HCT116 (cell line): ENCODE results near the gene GCNT4. TPM values are rescaled to one million over a fixed set of nuclear protein-coding genes. Genes with fewer than 3 reads are reported as not detected.

Source experiments
- ATAC-seq: fragments of 200-7000 bp; cut with Tn5 transposase; 2 replicates; pipeline ENCODE4 v1.9.1; 2020; ENCODE audit warnings: mild to moderate bottlenecking, moderate library complexity
- BruUV-seq: library from RNA; stranded (reverse); fragments of 400-500 nt; replicated peaks from 2 replicates; lab custom pipeline; 2021; lab: Mats Ljungman, UMichigan
- CTCF ChIA-PET: fragments of 300-600 bp; sonication (Branson Sonifier 250); formaldehyde crosslinking; loops from one replicate; lab custom pipeline; 2021; ENCODE audit warnings: antibody characterized with exemption; lab: Charles Lee
- POLR2A ChIA-PET: fragments of 300-600, 350-600 bp; sonication (Branson Sonifier 250); formaldehyde crosslinking; loops from one replicate; lab custom pipeline; 2021; ENCODE audit warnings: antibody characterized with exemption; lab: Charles Lee
- RAD21 ChIA-PET, 2 experiments: fragments of 300-600 bp; sonication (Branson Sonifier 250); formaldehyde crosslinking; loops; one replicate each; lab custom pipeline; 2023; ENCODE audit warnings: low total read pairs in 2 of 2; ENCODE audit not compliant: uncharacterized antibody in 2 of 2, unreplicated experiment in 2 of 2, low non-redundant PET in 1 of 2; lab: Charles Lee
- DNase-seq: peaks from one replicate; pipeline ENCODE4 v3.0.0-alpha.2; 2010; ENCODE audit warnings: low read depth, low spot score
- H2AFZ ChIP-seq: fragments of 200-600 bp; shearing (Covaris generic), sonication (generic); 2 replicates; pipeline ENCODE4 v1.6.1; 2017; ENCODE audit warnings: low read depth, mixed run types, mixed read lengths, antibody characterized with exemption, low read length; ENCODE audit not compliant: poor library complexity, severe bottlenecking
- H3K27ac ChIP-seq: 2 replicates; pipeline ENCODE4 v1.5.1; 2012; ENCODE audit warnings: low read depth, low read length
- H3K27me3 ChIP-seq: fragments of 200-600 bp; sonication (generic); 2 replicates; pipeline ENCODE4 v1.6.1; 2016; ENCODE audit warnings: mixed run types, low read length, mixed read lengths; ENCODE audit not compliant: insufficient read depth
- H3K36me3 ChIP-seq, 2 experiments: fragments of 200-500 bp in 1 of 2; fragments of 200-600 bp in 1 of 2; sonication (Bioruptor generic) in 1 of 2; sonication (generic) in 1 of 2; 2 replicates each; pipeline versions ENCODE4 v1.5.1 to v1.6.1; 2014 to 2016; ENCODE audit warnings: low read length in 2 of 2, inconsistent platforms in 1 of 2, mixed read lengths in 1 of 2, mixed run types in 1 of 2; ENCODE audit not compliant: insufficient read depth in 2 of 2, control insufficient read depth in 1 of 2
- H3K4me1 ChIP-seq, 2 experiments: fragments of 200-600 bp in 1 of 2; sonication (generic) in 1 of 2; 2 replicates each; pipeline versions ENCODE4 v1.5.1 to v1.6.1; 2012 to 2017; ENCODE audit warnings: low read length in 2 of 2, inconsistent platforms in 1 of 2, mild to moderate bottlenecking in 1 of 2, mixed read lengths in 1 of 2, mixed run types in 1 of 2, moderate library complexity in 1 of 2; ENCODE audit not compliant: insufficient read depth in 2 of 2, control insufficient read depth in 1 of 2
- H3K4me2 ChIP-seq: fragments of 200-600 bp; sonication (generic); 2 replicates; pipeline ENCODE4 v1.6.1; 2017; ENCODE audit warnings: mixed run types, low read length, mixed read lengths
- H3K4me3 ChIP-seq, 2 experiments: fragments of 200-600 bp in 1 of 2; sonication (generic) in 1 of 2; replicated peaks in 1 of 2; 2 replicates each; pipeline ENCODE4 v1.5.1; 2011 to 2016; ENCODE audit warnings: low read length in 2 of 2, control low read depth in 1 of 2, low read depth in 1 of 2, mild to moderate bottlenecking in 1 of 2, mixed read lengths in 1 of 2, mixed run types in 1 of 2
- H3K79me2 ChIP-seq: fragments of 200-600 bp; sonication (generic); 2 replicates; pipeline ENCODE4 v1.6.1; 2017; ENCODE audit warnings: mild to moderate bottlenecking, mixed run types, low read length, moderate library complexity, mixed read lengths; ENCODE audit not compliant: insufficient read depth
- H3K9ac ChIP-seq: fragments of 200-600 bp; sonication (generic); 2 replicates; pipeline ENCODE4 v1.6.1; 2016; ENCODE audit warnings: low read length, mixed read lengths
- H3K9me2 ChIP-seq: fragments of 200-600 bp; sonication (generic), shearing (Covaris generic); 2 replicates; pipeline ENCODE4 v1.6.1; 2017; ENCODE audit warnings: mixed run types, mild to moderate bottlenecking, moderate library complexity; ENCODE audit not compliant: insufficient read depth
- H3K9me3 ChIP-seq, 2 experiments: fragments of 200-500 bp in 1 of 2; fragments of 200-600 bp in 1 of 2; sonication (Bioruptor generic) in 1 of 2; sonication (generic) in 1 of 2; 2 replicates each; pipeline ENCODE4 v1.6.1; 2014 to 2017; ENCODE audit warnings: low read length in 2 of 2, mixed read lengths in 2 of 2, inconsistent platforms in 1 of 2, low read depth in 1 of 2, mild to moderate bottlenecking in 1 of 2, mixed run types in 1 of 2, moderate library complexity in 1 of 2; ENCODE audit not compliant: control insufficient read depth in 1 of 2, insufficient read depth in 1 of 2
- H4K20me1 ChIP-seq: fragments of 200-600 bp; sonication (generic), shearing (Covaris generic); 2 replicates; pipeline ENCODE4 v1.6.1; 2017; ENCODE audit warnings: mixed run types, mild to moderate bottlenecking, moderate library complexity; ENCODE audit not compliant: insufficient read depth
- ATF3 ChIP-seq: IDR thresholded peaks from 2 replicates; pipeline ENCODE4 v1.6.1; 2012
- CBX3 ChIP-seq: IDR thresholded peaks from 2 replicates; pipeline ENCODE4 v1.6.1; 2012; ENCODE audit warnings: low read depth
- CEBPB ChIP-seq: IDR thresholded peaks from 2 replicates; pipeline ENCODE4 v1.6.1; 2012; ENCODE audit warnings: low read depth
- CTCF ChIP-seq, 3 experiments: fragments of 200-600 bp in 1 of 3; sonication (generic) in 1 of 3; IDR thresholded peaks in 2 of 3; conservative IDR thresholded peaks in 1 of 3; 2 replicates each; pipeline ENCODE4 v1.5.1; 2012 to 2017; ENCODE audit warnings: low read depth in 2 of 3, low read length in 2 of 3, antibody characterized with exemption in 1 of 3, borderline replicate concordance in 1 of 3, control low read depth in 1 of 3, mild to moderate bottlenecking in 1 of 3, mixed read lengths in 1 of 3, mixed run types in 1 of 3, moderate library complexity in 1 of 3; ENCODE audit not compliant: insufficient read depth in 1 of 3
- ELF1 ChIP-seq: IDR thresholded peaks from 2 replicates; pipeline ENCODE4 v1.6.1; 2012; ENCODE audit warnings: low read depth, borderline replicate concordance
- FOSL1 ChIP-seq: IDR thresholded peaks from 2 replicates; pipeline ENCODE4 v1.6.1; 2012; ENCODE audit warnings: low read depth
- JUND ChIP-seq: IDR thresholded peaks from 2 replicates; pipeline ENCODE4 v1.6.1; 2012
- MAX ChIP-seq: IDR thresholded peaks from 2 replicates; pipeline ENCODE4 v1.6.1; 2012
- RAD21 ChIP-seq: IDR thresholded peaks from 2 replicates; pipeline ENCODE4 v1.6.1; 2012; ENCODE audit warnings: low read depth, mild to moderate bottlenecking
- REST ChIP-seq: IDR thresholded peaks from 2 replicates; pipeline ENCODE4 v1.6.1; 2012; ENCODE audit warnings: low read depth
- SP1 ChIP-seq: IDR thresholded peaks from 2 replicates; pipeline ENCODE4 v1.6.1; 2012; ENCODE audit warnings: low read depth
- SRF ChIP-seq: IDR thresholded peaks from 2 replicates; pipeline ENCODE4 v1.6.1; 2012; ENCODE audit warnings: low read depth
- TCF7L2 ChIP-seq: IDR thresholded peaks from 2 replicates; pipeline ENCODE4 v1.7.0; 2011; ENCODE audit warnings: borderline replicate concordance, inconsistent platforms; ENCODE audit not compliant: insufficient read depth, insufficient read length; ENCODE audit errors: extremely low read depth
- ZFX ChIP-seq: fragments of 450-650 bp; IDR thresholded peaks from 2 replicates; pipeline ENCODE4 v1.6.1; 2017
- intact Hi-C: fragments of 100-400 bp; cut with micrococcal nuclease; formaldehyde crosslinking; loops from 2 replicates; pipeline ENCODE4 v1.10.0; 2022
- total RNA-seq: library from RNA; stranded (reverse); gene quantifications from one replicate; pipeline ENCODE4 v1.2.1, GENCODE V29; 2021; ENCODE audit not compliant: unreplicated experiment

The GCNT4 gene
- total RNA-seq, 1 experiment from 2014 or later: 0.07 TPM

- ATAC-seq: peak; percentile 82
- H3K9me2 ChIP-seq: no peaks in the 10 kb centered on the region
- no peaks in the 10 kb centered on the region for H4K20me1 ChIP-seq
- H3K27ac ChIP-seq: no peak overlapping the region
- CTCF ChIA-PET: interaction anchor here (1.0 kb wide), 1 partner anchor 109 kb away, joined by 3 read pairs; no protein-coding TSS in a partner anchor
- DNase-seq: peak; percentile 41
- H3K4me1 ChIP-seq: peaks cover 9 to 18% of the 10 kb centered on the region in 2 experiments; a peak in 3 of 4 replicates
- H3K36me3 ChIP-seq: no peaks in the 10 kb centered on the region
- intact Hi-C loops: no loop called here
- no TSS peak for BruUV-seq
- H3K4me2 ChIP-seq: peak overlapping the region; percentile 49
- no peaks in the 10 kb centered on the region for H3K27me3 ChIP-seq
- POLR2A ChIA-PET: no interaction called here
- TF ChIP-seq CEBPB: 0 out of 2 replicates have a peak, but pooled peaks have one; percentile 18
- TF ChIP-seq JUND: peak; percentile 58; the same call in 1 of the 2 replicates
- no peak for TF ChIP-seq CTCF (IDR thresholded peaks at IDR 0.05 in 2 of 3, conservative IDR thresholded peaks at IDR 0.05 in 1 of 3; ENCODE audit: borderline replicate concordance in 1 of 3, insufficient read depth in 1 of 3, low read depth in 2 of 3, low read length in 2 of 3)
- peak; percentile 82; the same call in 1 of the 2 replicates for TF ChIP-seq CBX3
- no peak for TF ChIP-seq TCF7L2
- no peak for TF ChIP-seq REST
- TF ChIP-seq FOSL1: peak; percentile 59
- TF ChIP-seq SRF: no peak
- TF ChIP-seq ELF1: no peak
- no peak for TF ChIP-seq ATF3
- TF ChIP-seq SP1: peak; percentile 50
- no peak for TF ChIP-seq RAD21
- peak; percentile 54; the same call in 1 of the 2 replicates for TF ChIP-seq MAX
- no peak for TF ChIP-seq ZFX
- peak overlapping the region; percentile 17 for H2AFZ ChIP-seq
- RAD21 ChIA-PET: no interaction called here
- H3K79me2 ChIP-seq: no peaks in the 10 kb centered on the region
- H3K4me3 ChIP-seq: no peak overlapping the region
- H3K9me3 ChIP-seq: no peaks in the 10 kb centered on the region
- H3K9ac ChIP-seq: no peak overlapping the region
Measured at GRCh38 chr5:75044406-75044805, 8.0 kb downstream of the GCNT4 start.
